Cardiac fibroblast (primary cell): Measurements from ENCODE around the gene BACE1-AS.
A peak's percentile ranks its signal among the peaks of the same experiment; 100 is the strongest.

Experiments
- DNase-seq, 2 donors: peaks; one replicate each; pipeline versions ENCODE4 v3.0.0 to v3.0.0-alpha.2; 2010; ENCODE audit warnings: low read depth in 2 of 2
- H3K4me3 ChIP-seq, 2 donors: replicated peaks in 1 of 2; 1 replicate in 1 of 2; 2 replicates in 1 of 2; pipeline ENCODE4 v1.5.1; 2011; ENCODE audit warnings: low read depth in 2 of 2, low read length in 2 of 2, mild to moderate bottlenecking in 2 of 2, moderate library complexity in 1 of 2
- TF ChIP-seq, protein P1 (sequence below): IDR thresholded peaks from one replicate; pipeline ENCODE4 v1.5.1; 2011; ENCODE audit warnings: low read depth, mild to moderate bottlenecking, low read length, inconsistent platforms

BACE1-AS gene

DNA sequence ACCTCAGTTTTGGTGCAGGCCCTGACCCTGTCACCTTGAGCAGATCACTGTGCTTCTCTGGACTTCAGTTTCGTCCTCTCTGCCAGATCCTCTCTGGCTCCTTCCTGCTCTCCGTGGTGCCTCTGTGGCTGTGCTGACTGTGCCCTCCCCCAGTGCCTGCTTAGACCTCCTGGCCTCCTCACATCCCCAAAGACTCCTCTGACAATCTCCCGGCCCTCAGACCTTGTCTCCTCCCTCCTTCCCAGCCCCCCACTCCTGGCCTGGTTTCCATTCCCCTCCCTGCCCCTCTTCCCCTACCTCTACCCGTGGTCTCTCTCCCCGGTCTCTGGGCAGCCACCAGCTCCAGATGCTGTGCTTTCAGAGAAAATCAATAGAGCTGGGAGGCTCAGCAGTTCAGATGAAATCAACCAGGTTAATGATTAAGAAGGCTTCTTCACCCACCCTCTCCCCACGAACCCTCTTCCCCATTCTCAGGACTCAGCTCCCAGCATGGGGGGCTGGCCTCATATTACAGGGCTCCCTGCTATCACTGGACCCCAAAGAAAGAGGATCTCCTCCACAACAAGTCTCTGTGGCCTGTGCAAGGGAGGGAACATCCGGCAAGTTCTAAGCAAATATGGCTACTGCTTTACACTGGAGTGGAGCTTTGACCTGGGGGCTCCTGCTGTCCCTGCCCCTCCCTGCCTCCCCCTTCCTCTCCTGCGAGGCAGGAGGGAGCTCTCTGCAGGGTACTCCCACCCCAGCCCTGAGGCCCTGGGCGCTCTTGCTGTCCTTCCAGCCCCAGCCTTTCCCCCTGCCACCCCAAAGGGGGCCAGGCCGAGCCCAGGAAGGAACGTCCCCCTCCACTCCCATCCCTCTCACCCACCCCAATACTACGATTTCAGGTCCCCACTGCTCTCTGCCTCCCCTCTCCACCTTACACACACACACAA lies 8.5 kb downstream of the BACE1-AS start:
- H3K4me3 ChIP-seq = no peak overlapping the region
- TF ChIP-seq, protein P1, sequence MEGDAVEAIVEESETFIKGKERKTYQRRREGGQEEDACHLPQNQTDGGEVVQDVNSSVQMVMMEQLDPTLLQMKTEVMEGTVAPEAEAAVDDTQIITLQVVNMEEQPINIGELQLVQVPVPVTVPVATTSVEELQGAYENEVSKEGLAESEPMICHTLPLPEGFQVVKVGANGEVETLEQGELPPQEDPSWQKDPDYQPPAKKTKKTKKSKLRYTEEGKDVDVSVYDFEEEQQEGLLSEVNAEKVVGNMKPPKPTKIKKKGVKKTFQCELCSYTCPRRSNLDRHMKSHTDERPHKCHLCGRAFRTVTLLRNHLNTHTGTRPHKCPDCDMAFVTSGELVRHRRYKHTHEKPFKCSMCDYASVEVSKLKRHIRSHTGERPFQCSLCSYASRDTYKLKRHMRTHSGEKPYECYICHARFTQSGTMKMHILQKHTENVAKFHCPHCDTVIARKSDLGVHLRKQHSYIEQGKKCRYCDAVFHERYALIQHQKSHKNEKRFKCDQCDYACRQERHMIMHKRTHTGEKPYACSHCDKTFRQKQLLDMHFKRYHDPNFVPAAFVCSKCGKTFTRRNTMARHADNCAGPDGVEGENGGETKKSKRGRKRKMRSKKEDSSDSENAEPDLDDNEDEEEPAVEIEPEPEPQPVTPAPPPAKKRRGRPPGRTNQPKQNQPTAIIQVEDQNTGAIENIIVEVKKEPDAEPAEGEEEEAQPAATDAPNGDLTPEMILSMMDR = no peak
- no peak for DNase-seq

DNA sequence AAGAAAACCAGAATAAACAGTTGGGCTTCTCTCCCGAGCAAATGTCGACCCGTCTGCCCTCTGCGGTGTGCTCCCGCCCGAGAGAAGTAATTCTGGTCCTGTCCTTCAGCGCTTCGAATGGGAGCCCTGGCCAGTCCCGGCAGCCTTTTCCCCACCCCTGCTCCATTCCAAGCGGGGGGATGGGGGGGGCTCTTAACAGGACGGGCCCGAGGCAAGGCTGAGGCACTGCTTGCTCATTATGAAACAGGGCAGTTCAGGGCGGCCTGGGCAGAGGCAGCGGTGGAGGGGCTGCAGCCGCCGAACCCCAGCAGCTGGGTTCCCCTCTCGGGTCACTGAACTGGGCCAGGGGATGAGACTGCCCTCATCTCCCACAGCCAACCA lies 9.1 kb downstream of the BACE1-AS start:
- TF ChIP-seq, protein P1 = no peak

DNA sequence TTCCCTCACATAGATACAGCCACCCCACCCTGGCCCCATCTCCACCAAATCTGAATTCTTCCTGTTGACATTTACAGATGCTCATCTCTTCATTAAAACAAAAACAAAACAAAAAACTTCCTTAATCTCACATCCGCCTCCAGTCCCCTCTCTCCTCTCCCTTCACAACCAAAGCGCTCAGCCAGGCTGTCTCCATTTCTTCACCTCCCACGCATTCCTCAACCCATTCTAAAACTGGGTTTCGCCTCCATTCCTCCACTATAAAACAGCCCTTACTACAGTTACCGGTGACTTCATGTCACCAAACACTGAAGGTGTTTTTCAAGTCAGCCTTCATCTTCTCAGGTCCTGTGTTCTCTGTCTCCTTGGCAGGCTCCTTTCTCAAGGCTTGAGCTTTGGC lies 9.6 kb downstream of the BACE1-AS start:
- TF ChIP-seq, protein P1 = no peak
- H3K4me3 ChIP-seq = no peak overlapping the region
- peak; percentile 34 to 55 for DNase-seq

More for the DNA sequence above, 9.1 kb downstream of the BACE1-AS start:
- H3K4me3 ChIP-seq = no peak overlapping the region
- DNase-seq = peak; percentile 10 to 52

DNA sequence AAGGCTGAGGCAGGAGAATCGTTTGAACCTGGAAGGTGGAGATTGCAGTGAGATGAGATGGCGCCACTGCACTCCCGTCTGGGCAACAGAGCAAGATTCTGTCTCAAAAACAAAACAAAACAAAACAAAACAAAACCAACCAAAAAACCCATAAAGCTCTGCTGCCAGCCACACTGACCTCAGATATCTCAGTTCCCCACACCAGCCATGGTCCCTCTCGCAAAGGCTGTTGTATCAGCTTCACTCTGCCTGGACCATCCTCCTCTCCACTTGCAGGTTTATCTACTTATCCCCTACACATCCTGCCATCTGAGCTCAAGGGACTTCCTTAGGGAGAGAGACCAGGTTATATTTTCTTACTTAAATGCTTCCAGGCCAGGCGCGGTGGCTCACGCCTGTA lies 11.1 kb downstream of the BACE1-AS start:
- DNase-seq = no peak
- no peak overlapping the region for H3K4me3 ChIP-seq
- TF ChIP-seq, protein P1 = no peak

DNA sequence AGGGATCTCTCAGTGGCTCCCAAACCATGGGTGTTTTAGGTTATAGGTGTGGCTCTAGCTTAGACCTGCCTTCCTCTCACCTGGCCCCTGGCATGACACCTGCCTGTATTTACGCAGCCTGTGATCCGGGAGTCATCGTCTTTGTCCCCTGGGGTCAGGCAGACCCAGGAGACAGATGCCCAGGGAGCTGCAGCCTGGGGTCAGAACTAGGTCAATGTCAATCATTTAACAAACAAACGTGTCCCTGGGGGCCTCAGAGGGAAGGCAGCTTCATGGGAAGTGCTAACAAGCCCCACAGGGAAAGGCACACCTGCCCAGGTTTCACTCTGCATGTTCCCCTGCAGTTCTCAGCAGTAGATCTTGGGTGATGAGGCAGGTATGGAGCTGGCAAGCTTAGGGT lies 12.0 kb downstream of the BACE1-AS start:
- DNase-seq = no peak
- TF ChIP-seq, protein P1 = no peak
- no peak overlapping the region for H3K4me3 ChIP-seq

DNA sequence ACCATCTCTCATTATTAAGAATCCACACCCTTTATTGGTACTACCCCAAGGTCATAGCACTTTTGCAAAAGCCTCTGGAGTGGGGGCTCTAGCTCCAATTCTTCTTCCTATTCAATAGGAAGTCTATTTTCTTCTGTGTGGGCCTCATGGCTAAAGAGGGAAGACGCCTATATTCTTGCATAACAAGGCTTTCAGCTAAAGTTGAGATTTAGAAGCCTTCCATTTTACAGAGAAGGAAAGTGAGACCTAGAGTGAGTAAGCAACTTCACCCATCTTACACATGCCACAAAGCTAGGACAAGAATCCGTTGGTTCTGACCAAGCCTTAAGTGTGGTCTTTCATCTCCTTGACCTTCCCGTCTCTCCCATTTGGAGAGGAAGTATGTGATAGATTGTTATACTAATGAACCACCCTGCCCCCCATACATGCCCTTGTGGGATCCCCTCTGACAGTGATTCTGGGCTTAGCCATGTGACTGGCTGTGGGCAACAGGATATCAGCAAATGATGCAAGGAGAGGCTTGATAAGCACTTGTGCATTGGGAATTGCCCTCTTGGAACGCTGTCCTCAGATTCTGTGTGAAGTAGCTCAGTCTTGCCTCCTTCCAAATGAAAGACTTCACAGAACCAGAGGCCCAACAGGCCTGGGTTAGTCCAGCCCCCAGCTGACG lies 12.6 kb downstream of the BACE1-AS start:
- TF ChIP-seq, protein P1 = no peak
- no peak for DNase-seq

More for the DNA sequence above, 12.6 kb downstream of the BACE1-AS start:
- H3K4me3 ChIP-seq = no peak overlapping the region
